Mammary epithelial cell (primary cell): Measurements from ENCODE around the gene LRRC14B.

Experiments
- CTCF ChIP-seq, 2 donors: IDR thresholded peaks in 1 of 2; conservative IDR thresholded peaks in 1 of 2; 2 replicates each; pipeline ENCODE4 v1.5.1; 2011 to 2012; ENCODE audit warnings: inconsistent platforms in 2 of 2, low read length in 2 of 2, mild to moderate bottlenecking in 2 of 2, control low read depth in 1 of 2, low read depth in 1 of 2; ENCODE audit not compliant: insufficient read depth in 1 of 2; ENCODE audit errors: extremely low read depth in 1 of 2
- EZH2 ChIP-seq: IDR thresholded peaks from 2 replicates; pipeline ENCODE4 v1.6.1; 2012; ENCODE audit warnings: low read length, inconsistent platforms, borderline replicate concordance

- no peak for TF ChIP-seq CTCF (conservative IDR thresholded peaks at IDR 0.05 in 1 of 2, IDR thresholded peaks at IDR 0.05 in 1 of 2; ENCODE audit: extremely low read depth in 1 of 2, insufficient read depth in 1 of 2, low read depth in 1 of 2, low read length in 2 of 2)
- TF ChIP-seq EZH2 = no peak
These were observed 28.0 kb upstream of the LRRC14B start for GRCh38 chr5:163338-163620.
